Stimulated activated CD8-positive, alpha-beta memory T cell treated with anti-CD3 and anti-CD28 coated beads, Interleukin-15, amount 100 ng/mL, for 4 hours (primary cell): Measurements from ENCODE around the gene OTULINL.

Source experiments
- DNase-seq, 2 donors: peaks; one replicate each; pipeline ENCODE4 v3.0.0-alpha.2; 2020; ENCODE audit warnings: low read depth in 2 of 2

OTULINL gene

DNA sequence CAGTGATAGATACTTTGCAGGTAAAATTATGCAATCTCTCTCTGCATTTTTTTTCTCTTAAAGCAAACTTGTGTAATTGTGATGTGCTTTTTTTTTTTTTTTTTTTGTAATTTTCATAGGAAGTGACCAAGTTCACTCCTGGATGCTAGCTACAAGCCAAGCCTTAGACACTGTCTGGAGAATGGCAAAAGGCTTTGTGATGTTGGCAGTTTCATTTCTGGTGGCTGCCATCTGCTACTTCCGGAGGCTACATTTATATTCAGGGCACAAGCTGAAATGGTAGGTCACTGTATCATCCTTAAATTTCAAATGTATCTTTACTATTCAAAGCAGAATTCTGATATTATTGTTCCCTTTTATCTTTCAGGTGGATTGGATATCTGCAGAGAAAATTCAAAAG is 19.3 kb downstream of the OTULINL start:
- no peak for DNase-seq

DNA sequence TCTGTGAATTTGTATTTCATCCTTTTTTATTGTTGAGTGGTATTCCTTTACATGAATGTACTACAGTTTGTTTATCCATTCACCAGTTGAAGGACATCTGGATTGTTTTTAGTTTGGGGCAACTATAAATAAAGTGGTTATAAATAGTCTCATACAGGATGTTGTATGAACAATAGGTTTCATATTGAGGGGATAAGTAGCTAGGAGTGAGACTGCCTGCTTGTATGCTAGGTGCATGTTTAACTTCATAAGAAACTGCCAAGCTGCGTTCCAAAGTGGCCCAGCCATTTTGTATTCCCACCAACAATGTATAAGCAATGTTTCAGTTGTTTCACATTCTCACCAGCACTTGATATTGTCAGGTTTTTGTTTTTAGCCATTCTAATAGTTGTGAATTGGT is 21.5 kb downstream of the OTULINL start:
- DNase-seq, result no peak

DNA sequence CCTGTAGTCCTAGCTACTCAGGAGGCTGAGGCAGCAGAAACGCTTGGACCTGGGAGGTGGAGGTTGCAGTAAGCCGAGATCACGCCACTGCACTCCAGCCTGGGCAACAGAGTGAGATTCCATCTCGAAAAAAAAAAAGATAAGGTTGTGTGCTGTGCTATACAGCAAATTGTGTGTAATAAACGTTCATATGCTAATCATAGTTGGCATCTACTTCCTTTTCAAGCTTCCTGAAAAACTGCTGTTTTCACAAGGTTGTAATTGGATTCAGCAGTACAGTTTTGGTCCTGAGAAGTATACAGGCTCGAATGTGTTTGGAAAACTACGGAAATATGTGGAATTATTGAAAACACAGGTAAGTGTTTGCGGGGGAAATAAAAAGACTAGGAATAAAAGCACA is 25.5 kb downstream of the OTULINL start:
- no peak for DNase-seq

DNA sequence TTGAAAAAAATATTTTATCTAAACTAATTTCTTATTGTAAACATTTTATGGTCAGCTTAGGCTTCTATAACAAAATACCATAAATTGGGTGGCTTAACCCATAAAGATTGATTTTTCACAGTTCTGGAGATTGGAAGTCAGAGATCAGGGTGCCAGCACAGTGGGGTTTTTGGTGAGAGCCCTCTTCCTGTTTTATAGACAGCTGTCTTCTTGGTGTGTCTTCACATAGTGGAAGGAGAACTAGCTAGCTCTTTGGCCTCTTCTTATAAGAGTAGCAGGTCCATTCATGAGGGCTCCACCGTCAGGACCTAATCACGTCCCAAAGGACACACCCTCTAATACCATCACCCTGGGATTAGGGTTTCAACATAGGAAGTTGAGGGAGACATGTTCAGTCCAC is 26.6 kb downstream of the OTULINL start:
- no peak for DNase-seq

DNA sequence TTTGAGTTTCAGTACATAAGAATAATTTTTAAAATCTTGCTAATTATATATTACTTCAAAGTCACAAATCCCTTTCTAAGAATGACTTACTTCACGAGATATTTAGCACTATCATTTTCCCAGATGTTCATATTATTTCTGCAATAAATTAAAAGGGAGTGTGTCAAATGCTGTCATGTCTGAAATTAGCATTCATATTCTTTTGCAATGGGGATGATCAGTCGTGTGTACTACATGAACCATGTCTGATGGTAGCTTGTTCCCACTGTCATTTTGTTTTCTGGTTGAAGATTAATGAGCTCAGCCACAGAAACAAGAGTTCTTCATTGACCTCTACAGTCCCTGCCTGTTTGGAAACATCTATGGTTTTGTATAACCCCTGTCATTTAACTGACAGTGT is 30.1 kb downstream of the OTULINL start:
- DNase-seq, result no peak

DNA sequence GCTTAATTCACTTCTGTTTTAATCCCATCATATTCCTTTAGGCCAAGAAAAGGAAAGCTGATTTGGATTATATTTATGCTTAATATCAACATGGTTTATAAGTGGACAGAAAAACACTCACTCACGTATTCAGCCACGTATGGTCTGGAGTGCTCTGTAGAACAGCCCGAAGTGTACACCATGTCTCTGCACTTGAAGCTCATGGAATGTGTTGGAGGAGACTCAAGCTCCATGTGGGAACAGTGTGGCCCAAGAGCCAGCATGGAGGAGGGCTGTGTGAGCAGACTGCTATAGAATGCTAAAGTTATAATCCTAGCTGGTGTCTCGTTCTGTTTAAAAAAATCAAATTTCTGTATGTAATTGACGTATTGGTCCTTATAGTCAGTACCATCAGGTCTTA is 32.9 kb downstream of the OTULINL start:
- no peak for DNase-seq

DNA sequence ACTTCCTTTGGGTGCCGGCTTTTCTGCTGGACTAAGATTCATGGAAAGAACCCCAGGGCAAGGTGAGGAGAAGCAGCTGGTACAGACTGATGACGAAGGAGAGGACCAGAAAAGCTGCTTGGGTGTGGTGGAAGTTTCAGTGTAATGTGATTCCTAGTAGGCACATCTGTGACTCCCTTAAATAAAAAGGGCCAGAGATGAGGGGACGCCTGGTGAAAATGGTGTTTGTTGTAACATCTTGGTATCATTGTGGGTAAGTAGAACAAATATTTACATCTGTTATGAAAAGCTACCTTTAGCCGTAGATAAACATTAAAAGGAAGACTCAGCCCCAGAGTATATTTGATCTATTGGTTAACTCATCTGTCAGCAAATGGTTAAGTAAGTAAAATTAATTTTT is 33.8 kb downstream of the OTULINL start:
- DNase-seq, result no peak

DNA sequence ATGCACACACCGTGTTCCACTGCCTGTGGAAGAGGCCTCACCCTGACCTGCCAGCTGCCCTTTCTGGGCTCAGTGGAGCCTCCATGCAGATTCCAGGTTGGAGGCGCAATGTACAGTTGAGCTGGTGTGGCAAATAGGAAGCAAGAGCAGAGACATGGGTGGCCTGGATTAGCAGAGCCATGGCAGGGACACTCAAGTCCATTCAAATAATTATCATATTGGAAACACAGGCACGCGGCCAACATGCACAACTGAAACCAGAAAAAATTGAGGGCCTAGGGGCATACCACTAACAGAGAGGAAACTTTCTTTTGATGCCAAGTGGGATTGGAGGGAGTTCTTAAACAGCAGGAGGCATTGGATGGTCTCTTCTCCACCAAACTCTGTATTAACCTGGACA is 35.8 kb downstream of the OTULINL start:
- DNase-seq, result no peak

DNA sequence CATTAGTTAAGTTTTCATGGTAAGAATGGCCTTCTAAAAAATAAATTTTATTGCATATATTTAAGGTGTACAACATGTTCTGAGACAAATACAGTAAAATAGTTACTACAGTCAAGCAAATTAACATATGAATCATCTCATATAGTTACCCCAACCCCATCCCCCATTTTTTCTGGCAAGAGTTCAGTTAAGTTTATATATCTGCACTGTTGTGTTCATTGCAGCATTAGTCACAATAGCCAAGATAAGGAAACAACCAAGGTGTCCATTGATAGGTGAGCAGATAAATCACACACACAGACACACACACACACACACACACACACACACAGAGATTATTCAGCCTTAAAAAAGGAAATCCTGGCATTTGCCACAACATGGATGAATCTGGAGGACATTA is 45.7 kb downstream of the OTULINL start:
- no peak for DNase-seq

DNA sequence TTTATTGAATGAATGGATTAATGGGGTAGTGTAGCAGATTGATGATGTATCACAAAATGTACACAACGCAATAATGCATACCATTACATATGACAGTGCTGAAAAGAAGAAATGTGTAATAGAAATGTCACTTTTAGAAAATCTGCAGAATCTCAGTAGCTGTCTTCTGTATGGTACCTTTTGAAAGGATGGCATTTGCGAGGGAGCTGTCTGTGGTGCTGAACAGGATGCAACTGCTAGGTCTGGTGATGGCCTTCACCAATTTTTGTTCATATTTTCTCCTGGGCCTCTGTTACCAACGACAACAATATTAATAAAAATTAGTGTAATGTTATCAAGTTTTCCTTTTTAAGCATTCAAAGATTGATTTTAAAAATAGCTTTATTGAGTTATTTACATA is 46.8 kb downstream of the OTULINL start:
- DNase-seq, result peak in 1 of 2 donors; percentile 29

DNA sequence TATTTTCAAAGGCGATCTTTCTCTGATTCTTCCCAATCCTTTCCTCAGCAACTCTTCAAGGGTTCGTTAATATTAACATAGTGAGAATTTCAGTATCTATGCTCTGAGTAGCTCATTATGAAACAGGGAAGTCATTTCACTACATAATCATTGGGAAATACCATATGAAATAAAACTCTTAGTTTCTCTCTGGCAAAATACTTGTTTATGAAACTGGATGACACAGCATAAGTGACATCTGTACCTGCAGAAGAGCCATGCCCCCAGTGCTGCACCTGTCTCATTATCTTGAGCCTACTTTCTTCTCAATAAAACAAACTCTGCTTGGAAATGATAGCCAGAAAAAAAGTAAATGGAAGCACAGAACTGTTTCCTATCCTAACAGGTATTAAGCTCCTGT is 49.1 kb downstream of the OTULINL start:
- no peak for DNase-seq

DNA sequence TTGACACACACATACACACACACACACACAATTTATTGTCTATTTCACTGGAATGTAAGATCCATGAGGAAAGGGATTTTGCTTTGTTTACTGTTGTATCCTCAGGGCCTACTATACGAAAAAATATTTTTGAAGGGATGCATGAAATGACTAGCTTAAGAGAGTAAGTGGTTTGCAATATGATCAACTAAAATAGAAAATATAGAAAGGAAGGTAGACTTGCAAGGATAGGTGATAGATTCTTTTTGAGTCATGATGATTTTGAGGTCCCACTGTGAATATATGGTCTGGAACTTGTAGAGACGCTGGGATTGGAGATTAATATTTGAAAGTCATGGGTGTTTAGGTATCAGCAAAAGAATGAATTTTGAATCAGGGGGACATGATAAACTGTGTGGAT is 54.1 kb downstream of the OTULINL start:
- no peak for DNase-seq

DNA sequence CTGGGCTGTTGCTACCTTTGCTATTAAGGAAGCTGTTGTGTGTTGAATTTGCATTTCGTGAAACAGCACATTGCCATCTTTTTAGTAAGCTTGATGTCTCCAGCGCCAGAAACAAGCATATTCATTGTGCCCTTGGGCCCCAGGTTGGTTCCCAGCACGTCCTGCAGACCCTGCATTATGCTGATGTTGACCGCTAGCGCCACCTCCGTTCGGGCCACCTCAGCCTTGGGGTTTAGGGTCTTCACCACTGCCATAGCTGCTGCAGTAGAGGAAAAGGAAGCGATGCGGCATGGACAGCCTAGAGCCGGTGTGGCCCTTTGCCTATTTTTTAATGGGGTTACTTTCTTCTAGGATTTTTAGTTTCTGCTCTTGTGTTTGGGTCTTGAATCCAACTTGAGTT is 59.2 kb downstream of the OTULINL start:
- no peak for DNase-seq

DNA sequence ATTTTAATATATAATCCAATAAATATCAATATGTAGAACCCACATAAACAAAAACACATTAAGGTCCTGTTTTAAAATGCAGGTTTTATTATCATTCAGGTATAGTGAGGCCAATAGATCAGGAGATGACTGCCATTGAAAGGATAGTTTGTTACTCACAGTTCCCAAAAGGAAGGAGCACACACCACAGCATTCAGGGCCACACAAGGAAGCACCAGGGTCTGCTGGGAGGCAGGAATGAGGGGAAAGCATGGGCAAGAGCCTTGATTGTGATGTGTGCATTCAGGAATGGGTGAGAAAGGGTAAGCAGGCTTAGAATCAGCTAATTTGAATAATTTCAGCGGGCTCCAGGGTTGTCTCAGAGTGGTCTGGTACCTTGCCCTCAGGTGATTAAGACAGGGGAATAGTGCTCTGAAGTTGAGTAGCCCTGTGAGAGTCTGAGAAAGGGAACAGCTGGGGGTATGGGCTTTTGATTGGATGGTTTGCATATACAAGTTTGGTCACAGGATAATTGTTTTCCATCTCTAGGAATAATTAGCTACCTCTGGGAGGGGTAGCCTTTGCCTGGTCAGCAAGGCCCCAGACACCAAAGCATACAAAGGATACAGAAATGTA is 63.1 kb downstream of the OTULINL start:
- no peak for DNase-seq

DNA sequence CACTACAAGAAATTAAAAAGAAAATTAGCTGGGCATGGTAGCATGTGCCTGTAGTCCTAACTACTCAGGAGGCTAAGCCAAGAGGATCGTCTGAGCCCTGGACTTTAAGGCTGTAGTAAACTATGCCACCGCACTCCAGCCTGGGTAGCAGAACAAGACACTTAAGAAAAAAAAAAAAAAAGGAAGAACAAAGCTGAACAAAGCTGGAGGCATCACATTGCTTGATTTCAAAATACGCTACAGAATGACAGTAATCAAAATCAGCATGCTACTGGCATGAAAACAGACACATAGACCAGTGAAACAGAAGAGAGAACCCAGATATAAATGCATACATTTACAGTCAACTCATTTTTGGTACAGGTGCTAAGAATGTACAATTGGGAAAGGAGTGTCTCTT is 68.5 kb downstream of the OTULINL start:
- DNase-seq, result no peak

DNA sequence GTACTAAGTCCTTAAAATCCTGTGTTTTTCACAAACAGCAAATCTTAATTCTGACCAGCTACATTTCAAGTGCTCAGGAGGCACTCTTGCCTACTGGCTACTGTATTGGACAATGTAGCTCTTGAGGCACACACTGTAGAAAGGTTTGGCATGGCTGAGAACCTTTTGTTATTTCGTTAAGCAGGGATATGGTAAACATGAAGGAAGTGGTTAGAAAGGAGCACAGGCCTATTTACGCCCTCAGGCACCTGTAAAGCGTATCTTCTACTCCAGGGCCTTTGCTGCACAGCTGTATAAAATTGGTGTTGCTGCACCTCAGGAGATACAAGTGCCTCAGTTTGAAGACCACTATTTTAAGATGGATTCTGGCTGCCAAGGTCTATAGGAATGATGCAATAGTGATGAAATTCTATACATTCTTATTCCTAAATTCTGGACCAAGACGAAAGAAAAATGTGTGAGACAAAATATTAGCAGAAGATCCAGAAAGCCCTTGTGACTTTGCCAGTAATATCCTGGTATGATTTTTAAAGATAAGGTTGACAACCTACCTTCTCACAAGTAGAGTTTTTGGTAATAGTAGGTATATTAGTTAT is 73.7 kb downstream of the OTULINL start:
- DNase-seq, result no peak

DNA sequence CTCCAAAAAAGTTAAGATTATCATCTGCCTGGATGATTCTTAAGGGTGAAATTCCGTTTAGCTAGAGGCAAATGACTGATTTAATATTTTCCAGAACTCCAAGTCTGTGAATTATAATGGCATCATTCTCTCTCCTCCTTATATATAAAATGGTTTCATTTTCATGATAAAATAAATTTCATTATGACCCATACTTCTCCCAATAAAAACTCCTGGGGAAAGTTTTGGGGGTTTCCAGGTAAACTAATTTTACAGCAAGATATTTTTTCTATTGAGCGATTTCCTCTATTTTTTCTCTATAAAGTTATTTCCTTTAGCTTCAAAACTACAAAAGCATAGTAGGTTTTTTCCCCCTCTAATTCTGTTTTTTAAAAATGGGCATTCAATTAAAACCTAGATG is 75.3 kb downstream of the OTULINL start:
- DNase-seq, result no peak

DNA sequence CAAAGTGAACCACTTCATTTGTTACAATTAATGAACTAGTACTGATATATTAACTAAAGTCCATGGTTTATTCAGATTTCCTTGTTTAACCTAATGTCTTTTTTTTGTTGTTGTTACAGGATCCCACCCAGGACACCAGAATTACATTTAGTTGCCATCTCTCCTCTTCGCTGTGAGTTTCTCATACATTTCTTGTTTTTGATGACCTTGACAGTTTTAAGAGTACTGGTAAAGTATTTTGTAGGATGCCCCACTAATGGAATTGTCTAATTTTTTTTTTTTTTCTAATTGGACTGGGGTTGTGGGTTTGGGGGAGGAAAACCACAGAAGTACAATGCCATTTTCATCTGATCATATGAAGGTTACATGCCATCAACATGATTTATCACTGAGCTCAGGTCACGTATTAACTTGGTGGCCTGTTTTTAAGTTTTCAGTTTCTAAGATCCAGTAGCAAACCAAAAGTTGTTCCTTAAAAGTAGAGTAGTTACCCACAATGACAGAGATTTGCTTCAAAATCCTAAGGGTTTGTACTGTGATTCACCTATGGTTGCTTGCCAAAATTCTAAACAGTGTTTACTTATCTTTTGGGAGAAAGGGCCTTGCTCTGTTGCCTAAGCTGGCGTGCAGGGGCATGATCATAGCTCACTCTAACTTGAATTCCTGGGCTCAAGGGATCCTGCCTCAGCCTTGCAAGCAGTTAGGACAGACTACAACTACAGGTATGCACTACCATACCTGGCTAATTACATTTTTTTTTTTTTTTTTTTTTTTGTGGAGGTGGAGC is 78.4 kb downstream of the OTULINL start:
- no peak for DNase-seq

DNA sequence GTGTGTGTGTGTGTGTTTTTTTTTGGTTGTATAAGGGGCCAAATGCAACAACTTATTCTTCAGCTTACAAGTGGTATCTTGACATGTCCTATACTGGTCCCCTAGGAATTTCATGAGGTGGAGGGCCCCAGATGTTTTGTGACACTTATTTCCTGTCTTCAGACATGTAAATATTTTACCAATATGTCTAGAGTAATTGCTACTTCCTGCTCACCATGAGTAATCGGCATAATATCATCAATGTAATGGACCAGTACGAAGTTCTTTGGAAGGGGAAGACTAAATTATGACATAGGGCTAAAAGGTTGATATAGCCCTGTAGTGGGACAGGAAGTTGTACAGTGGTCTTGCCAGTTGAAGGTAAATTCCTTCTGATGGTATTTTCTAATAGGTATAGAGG is 79.2 kb downstream of the OTULINL start:
- DNase-seq, result no peak
